Measurements from ENCODE around the gene CBLN3.
A peak's percentile ranks its signal among the peaks of the same experiment; 100 is the strongest.
"Not testable (repeated sequence)": the region's sequence is repeated elsewhere in the genome, so short reads cannot be mapped to it uniquely, and the experiment has no call there.

The CBLN3 gene

GRCh38 chr14:24399999-24400718 is 29.3 kb downstream of the CBLN3 start:
- no peak for DNase-seq

- no peak for DNase-seq
Measured at GRCh38 chr14:24399447-24399822, 30.0 kb downstream of the CBLN3 start.

GRCh38 chr14:24398653-24399446 is 30.6 kb downstream of the CBLN3 start, which contains the start of gene NYNRIN:
Gene NYNRIN (plus strand): TSS chr14:24399003. CDS start chr14:24399247, 244 bp downstream.
- peak; percentile 13 for DNase-seq

- no peak for DNase-seq
Measured at GRCh38 chr14:24398293-24398652, 31.2 kb downstream of the CBLN3 start.

- no peak for DNase-seq
Measured at GRCh38 chr14:24397639-24398292, 31.7 kb downstream of the CBLN3 start.

- no peak for DNase-seq
Measured at GRCh38 chr14:24395609-24396582, 33.6 kb downstream of the CBLN3 start.

GRCh38 chr14:24394275-24394674 is 35.2 kb downstream of the CBLN3 start:
- no peak for DNase-seq

GRCh38 chr14:24392325-24393091 is 37.0 kb downstream of the CBLN3 start:
- no peak for DNase-seq

- DNase-seq: no peak
Measured at GRCh38 chr14:24390701-24391468, 38.6 kb downstream of the CBLN3 start.

GRCh38 chr14:24389226-24389848 is 40.1 kb downstream of the CBLN3 start:
- DNase-seq: no peak

- DNase-seq: no peak
Measured at GRCh38 chr14:24388474-24389179, 40.8 kb downstream of the CBLN3 start.

- not testable (repeated sequence) for DNase-seq
Measured at GRCh38 chr14:24387579-24387978, 41.9 kb downstream of the CBLN3 start.

GRCh38 chr14:24387009-24387345 is 42.5 kb downstream of the CBLN3 start:
- no peak for DNase-seq

GRCh38 chr14:24385524-24385923 is 43.9 kb downstream of the CBLN3 start:
- no peak for DNase-seq

- no peak for DNase-seq
Measured at GRCh38 chr14:24384169-24384568, 45.3 kb downstream of the CBLN3 start.

- no peak for DNase-seq
Measured at GRCh38 chr14:24382064-24382371, 47.5 kb downstream of the CBLN3 start.

- DNase-seq: no peak
Measured at GRCh38 chr14:24381363-24382063, 48.0 kb downstream of the CBLN3 start.

GRCh38 chr14:24379907-24380730 is 49.3 kb downstream of the CBLN3 start:
- no peak for DNase-seq
